ENCODE measurements around the gene H3-3A. TPM values are rescaled to one million over a fixed set of nuclear protein-coding genes. Genes with fewer than 3 reads are reported as not detected.

The H3-3A gene
- total RNA-seq, 2 donors from 2014 or later: 400 to 481 TPM

DNA sequence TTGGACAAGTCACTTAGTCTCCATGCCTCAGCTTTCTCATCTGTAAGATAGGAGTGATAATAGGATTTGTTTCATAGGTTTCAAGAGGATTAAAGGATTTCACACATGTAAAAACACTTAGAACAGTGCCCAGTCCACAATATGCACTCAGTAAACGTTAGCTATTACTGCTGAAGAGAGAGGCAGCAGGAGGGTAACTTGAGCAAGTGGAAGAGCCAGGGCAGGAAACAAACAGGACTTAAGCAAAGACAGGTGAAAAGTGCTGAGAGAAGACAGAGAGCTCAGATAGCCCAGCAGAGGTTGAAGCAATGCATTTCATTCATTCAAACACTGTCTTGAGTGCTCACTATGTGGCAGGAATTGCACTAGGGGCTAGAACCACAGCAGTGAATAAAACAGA is 21.1 kb upstream of the H3-3A start:
- H3K4me3 ChIP-seq: no peak overlapping the region
- no peaks in the 10 kb centered on the region for H3K27me3 ChIP-seq (replicated peaks; ENCODE audit: insufficient read depth)
- no peaks in the 10 kb centered on the region for H3K9me3 ChIP-seq
- TF ChIP-seq, protein P1, sequence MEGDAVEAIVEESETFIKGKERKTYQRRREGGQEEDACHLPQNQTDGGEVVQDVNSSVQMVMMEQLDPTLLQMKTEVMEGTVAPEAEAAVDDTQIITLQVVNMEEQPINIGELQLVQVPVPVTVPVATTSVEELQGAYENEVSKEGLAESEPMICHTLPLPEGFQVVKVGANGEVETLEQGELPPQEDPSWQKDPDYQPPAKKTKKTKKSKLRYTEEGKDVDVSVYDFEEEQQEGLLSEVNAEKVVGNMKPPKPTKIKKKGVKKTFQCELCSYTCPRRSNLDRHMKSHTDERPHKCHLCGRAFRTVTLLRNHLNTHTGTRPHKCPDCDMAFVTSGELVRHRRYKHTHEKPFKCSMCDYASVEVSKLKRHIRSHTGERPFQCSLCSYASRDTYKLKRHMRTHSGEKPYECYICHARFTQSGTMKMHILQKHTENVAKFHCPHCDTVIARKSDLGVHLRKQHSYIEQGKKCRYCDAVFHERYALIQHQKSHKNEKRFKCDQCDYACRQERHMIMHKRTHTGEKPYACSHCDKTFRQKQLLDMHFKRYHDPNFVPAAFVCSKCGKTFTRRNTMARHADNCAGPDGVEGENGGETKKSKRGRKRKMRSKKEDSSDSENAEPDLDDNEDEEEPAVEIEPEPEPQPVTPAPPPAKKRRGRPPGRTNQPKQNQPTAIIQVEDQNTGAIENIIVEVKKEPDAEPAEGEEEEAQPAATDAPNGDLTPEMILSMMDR (IDR thresholded peaks at IDR 0.05): no peak
- DNase-seq (ENCODE audit: low spot score): no peak
- 19% methylated on average over 1 of the region's 1 CpG for WGBS
- no peaks in the 10 kb centered on the region for H3K4me1 ChIP-seq (replicated peaks)
- H3K27ac ChIP-seq: no peak overlapping the region
- intact Hi-C loops (cut with DNase I): no loop called here
- no peaks in the 10 kb centered on the region for H3K36me3 ChIP-seq

DNA sequence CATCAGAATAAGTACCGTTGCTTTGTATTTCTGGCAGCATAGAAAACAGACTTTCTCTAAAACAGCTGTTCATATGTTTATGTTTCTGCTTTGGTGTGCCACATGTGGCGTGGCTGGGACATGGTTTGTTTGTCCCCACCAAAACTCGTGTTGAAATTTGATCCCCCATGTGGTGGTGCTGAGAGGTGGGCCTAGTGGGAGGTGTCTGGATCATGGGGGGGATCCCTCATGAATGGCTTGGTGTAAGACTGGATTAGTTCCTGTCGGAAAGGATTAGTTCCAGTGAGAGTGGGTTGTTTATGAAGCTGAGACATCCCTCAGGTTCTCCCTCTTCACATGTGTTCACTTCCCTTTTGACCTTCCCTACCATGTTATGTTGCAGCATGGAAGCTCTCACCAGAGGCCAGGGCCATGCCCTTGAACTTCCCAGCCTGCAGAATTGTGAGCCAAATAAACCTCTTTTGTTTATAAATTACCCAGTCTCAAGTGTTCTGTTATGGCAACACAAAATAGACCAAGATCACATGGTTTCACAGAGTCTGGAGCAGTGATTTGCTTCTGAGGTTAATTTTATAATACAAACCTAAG is 17.9 kb upstream of the H3-3A start:
- H3K36me3 ChIP-seq: no peaks in the 10 kb centered on the region
- H3K27me3 ChIP-seq (replicated peaks; ENCODE audit: insufficient read depth): no peaks in the 10 kb centered on the region
- intact Hi-C loops (cut with DNase I): no loop called here
- H3K4me3 ChIP-seq: no peak overlapping the region
- DNase-seq (ENCODE audit: low spot score): no peak
- 70% methylated on average over 4 of the region's 4 CpGs for WGBS
- H3K9me3 ChIP-seq: no peaks in the 10 kb centered on the region
- H3K27ac ChIP-seq: no peak overlapping the region
- no peaks in the 10 kb centered on the region for H3K4me1 ChIP-seq (replicated peaks)
- TF ChIP-seq POLR2A (IDR thresholded peaks at IDR 0.05) (no peak), POLR2AphosphoS5 (IDR thresholded peaks at IDR 0.05) (no peak)
- TF ChIP-seq, protein P1 (IDR thresholded peaks at IDR 0.05): no peak

DNA sequence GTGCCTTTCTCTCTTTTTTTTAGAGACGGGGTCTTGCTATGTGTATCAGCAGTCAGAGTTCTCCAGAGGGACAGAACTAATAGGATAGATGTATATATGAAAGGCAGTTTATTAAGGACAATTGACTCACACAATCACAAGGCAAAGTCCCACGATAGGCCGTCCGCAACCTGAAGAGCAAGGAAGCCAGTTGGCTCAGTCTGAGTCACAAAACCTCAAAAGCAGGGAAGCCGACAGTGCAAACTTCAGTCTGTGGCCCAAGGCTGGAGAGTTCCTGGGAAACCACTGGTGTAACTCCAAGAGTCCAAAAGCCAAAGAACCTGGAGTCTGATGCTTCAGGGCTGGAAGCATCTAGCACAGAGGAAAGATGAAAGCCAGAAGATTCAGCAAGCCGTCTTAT is 16.3 kb upstream of the H3-3A start:
- TF ChIP-seq, protein P1 (IDR thresholded peaks at IDR 0.05): no peak
- TF ChIP-seq POLR2AphosphoS5 (IDR thresholded peaks at IDR 0.05): no peak
- no peak for TF ChIP-seq POLR2A (IDR thresholded peaks at IDR 0.05)
- WGBS: 85% methylated on average over 6 of the region's 6 CpGs
- H3K9me3 ChIP-seq: no peaks in the 10 kb centered on the region
- no peak for DNase-seq (ENCODE audit: low spot score)
- H3K4me1 ChIP-seq (replicated peaks): no peaks in the 10 kb centered on the region
- no peak overlapping the region for H3K4me3 ChIP-seq
- no peaks in the 10 kb centered on the region for H3K36me3 ChIP-seq
- H3K27me3 ChIP-seq (replicated peaks; ENCODE audit: insufficient read depth): no peaks in the 10 kb centered on the region
- H3K27ac ChIP-seq: no peak overlapping the region
- intact Hi-C loops (cut with DNase I): no loop called here

DNA sequence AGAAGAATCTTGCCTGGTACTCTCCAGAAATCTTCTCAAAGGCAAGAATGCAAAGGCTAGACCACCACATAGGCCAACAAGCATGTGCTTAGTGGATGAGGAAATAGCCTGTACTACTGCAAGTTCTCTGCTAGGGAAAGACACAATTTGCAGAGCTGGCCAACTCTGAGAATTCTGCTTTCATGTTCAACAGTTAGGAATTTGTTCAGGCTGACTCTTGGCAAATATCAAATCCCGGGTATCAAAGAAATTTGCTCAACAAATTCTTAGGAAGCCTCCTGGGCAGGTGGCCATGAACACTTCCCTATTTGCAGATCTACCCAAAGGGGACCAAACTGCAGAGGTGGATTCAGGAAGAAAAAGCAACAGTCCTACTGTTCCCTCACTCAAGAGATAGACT is 15.0 kb upstream of the H3-3A start:
- H3K9me3 ChIP-seq: no peaks in the 10 kb centered on the region
- H3K36me3 ChIP-seq: no peaks in the 10 kb centered on the region
- DNase-seq (ENCODE audit: low spot score): no peak
- no peak overlapping the region for H3K4me3 ChIP-seq
- intact Hi-C loops (cut with DNase I): no loop called here
- H3K4me1 ChIP-seq (replicated peaks): no peaks in the 10 kb centered on the region
- 23% methylated on average over 1 of the region's 1 CpG for WGBS
- H3K27me3 ChIP-seq (replicated peaks; ENCODE audit: insufficient read depth): no peaks in the 10 kb centered on the region
- TF ChIP-seq, protein P1 (IDR thresholded peaks at IDR 0.05): no peak
- TF ChIP-seq POLR2AphosphoS5 (IDR thresholded peaks at IDR 0.05): no peak
- no peak overlapping the region for H3K27ac ChIP-seq

DNA sequence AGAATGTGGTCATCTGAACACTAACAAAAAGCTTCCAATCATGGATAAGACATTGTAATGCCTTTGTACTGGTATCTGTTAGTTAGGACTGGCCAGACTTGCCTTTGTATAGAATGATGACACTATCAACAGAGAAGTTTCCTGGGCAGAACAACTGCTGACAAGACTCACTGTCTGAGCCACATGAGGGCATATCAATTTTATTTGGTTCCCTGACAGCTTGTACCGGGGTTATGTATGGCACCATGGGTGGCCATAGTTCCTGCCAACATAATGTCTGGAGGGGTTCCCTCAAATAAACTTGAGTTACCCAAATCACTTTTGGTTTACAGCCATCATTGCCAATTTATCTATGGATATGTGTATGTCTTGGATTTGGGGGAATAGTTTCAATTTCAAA is 13.6 kb upstream of the H3-3A start:
- intact Hi-C loops (cut with DNase I): no loop called here
- Histone ChIP-seq H3K27me3 (replicated peaks; ENCODE audit: insufficient read depth) (no peaks in the 10 kb centered on the region), H3K36me3 (no peaks in the 10 kb centered on the region), H3K27ac (no peak overlapping the region), H3K4me1 (replicated peaks) (no peaks in the 10 kb centered on the region), H3K4me3 (no peak overlapping the region), H3K9me3 (no peaks in the 10 kb centered on the region)
- DNase-seq (ENCODE audit: low spot score): no peak
- TF ChIP-seq POLR2AphosphoS5 (IDR thresholded peaks at IDR 0.05) (no peak), POLR2A (IDR thresholded peaks at IDR 0.05) (no peak)
- TF ChIP-seq, protein P1 (IDR thresholded peaks at IDR 0.05): no peak
- 20% methylated on average over 1 of the region's 1 CpG for WGBS
